Measurements from ENCODE around the gene MSANTD1.
"Not testable (repeated sequence)": the region's sequence is repeated elsewhere in the genome, so short reads cannot be mapped to it uniquely, and the experiment has no call there.

The MSANTD1 gene

GRCh38 chr4:3291411-3291968 is 42.5 kb downstream of the MSANTD1 start:
- DNase-seq = no peak

DNA sequence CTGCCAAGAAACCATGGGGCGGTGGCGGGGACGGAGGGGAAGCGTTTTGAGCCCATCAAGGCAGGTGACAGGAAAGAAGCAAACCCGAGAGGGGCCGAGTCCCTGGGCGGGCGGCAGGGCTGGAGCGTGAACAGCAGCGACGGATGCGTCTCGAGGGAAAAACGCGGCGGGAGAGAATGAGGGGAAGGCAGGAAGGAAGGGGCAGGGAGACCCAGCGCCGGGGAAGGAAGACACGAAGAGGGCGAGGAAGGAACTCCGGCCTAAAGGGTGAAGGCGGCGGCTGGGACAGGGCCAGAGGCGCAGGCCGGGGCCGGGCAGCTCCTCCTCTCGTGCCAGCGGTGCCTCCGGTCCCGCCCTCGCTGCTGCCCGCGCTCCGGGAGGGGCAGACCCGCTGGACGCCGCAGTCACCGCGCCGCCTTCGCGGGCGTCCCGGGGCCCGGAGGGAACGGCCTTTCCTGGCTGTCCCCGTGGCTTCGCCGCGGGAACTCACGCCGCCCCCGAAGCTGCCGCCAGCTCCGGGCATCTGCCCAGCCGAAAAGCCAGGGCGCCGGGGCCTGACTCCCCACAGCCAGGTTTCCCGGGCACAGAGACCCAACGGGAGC is 43.1 kb downstream of the MSANTD1 start:
- DNase-seq = peak; percentile 18 to 50

GRCh38 chr4:3292571-3293400 is 43.8 kb downstream of the MSANTD1 start, which contains the start of gene RGS12:
TSS of gene RGS12 (plus strand) at chr4:3293021. CDS start at chr4:3316171, 23,150 bp downstream.
- DNase-seq = peak; percentile 85 to 92

DNA sequence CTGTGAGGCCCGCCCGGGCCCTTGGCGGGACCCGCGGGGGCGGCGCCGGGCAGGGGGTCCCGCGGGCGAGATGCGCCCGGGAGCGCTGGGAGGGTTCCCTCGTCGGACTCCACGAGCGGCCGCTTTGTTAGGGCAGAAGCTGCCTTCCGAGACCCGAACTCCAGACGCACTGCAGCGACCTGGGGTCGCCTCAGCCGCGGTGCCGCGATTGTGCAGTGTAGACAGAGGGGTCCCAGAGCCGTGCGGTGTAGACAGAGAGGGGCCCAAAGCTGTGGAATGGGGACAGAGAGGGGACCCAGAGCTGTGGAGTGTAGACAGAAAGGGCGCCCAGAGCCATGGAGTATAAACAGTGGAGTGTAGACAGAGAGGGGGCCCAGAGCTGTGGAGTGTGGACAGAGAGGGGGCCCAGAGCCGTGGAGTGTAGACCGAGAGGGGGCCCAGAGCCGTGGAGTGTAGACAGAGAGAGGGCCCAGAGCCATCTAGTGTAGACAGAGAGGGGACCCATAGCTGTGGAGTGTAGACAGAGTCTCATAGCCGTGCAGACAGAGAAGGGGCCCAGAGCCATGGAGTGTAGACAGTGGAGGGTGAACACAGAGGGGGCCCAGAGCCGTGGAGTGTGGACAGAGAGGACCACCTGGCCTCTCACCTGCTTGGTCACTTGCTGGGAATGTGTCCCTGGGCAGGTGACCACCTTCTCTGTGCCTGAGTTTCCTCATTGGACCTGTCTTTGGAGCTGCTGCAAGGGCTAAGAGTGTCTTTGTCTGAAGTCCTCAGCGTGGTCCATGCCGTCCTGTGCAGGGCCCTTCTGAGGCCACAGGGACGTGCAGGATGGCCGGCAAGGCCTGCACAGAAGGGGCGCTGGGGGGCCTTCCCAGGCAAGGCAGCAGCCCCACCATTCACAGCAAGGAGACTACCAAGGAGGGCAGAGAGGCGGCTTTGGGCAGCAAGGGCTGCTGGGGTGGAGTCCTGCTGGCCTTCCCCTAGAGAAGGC is 44.7 kb downstream of the MSANTD1 start:
- DNase-seq = no peak

- no peak for DNase-seq
Measured at GRCh38 chr4:3294401-3295241, 45.7 kb downstream of the MSANTD1 start.

GRCh38 chr4:3295837-3296624 is 47.1 kb downstream of the MSANTD1 start:
- DNase-seq = no peak

DNA sequence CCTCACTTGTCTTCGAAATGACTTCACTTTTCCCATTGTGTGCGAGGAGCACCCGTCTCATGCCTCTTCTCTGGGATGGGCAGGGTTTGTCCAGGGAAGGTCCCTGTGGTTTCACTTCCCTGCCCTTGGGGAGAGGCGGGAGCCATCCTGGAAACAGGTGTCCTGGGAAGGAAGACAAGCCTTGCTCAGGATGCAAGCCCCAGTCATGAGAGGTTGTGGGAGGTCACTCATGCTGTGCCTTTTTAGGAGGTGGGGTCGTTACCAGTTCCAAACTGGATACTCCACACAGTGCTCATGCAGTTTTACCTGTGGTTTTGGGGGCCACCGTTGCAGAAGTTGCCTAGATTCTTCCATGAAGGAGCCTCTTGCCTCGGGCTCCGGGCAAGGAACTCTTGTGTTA is 47.7 kb downstream of the MSANTD1 start:
- DNase-seq = no peak

DNA sequence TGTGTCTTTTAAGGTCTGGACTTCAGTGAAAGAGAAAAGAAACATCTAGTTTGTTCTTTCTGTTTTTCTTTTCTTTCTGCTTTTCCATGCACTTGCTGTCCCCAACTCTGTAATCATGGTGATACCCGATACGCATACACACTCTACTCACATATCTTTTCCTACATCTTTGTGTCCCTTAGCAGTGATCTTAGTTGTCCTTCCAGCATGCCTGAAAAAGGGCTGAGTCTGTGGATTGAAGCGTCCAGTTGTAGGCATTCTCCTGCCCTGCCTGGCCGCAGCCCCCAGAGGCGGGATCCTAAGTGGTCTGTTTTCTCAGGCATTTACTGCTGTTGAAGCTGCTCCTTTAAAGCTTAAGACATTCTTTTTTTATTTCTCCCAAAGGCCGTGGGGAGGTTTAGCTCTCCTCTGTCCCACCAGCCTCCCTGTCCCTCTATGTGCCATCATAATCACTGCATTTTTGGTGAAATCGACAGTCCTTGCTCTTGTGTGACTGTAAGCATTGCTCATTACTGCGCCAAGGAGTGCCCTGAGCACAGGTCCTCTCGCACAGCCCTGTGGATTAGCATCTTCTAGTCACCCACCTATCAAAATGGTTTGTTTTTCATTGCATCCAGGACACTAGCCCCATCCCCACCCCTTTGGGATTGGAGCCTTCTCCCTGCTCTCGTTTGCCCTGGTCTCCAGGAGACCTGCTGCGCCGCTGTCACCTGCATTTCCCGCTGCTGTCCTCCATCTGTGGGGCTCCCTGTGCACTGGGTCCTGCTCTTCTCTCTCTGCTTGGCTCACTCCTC is 48.3 kb downstream of the MSANTD1 start:
- DNase-seq = no peak

GRCh38 chr4:3299122-3299975 is 50.4 kb downstream of the MSANTD1 start:
- no peak for DNase-seq

- DNase-seq = no peak
Measured at GRCh38 chr4:3299976-3300671, 51.2 kb downstream of the MSANTD1 start.

DNA sequence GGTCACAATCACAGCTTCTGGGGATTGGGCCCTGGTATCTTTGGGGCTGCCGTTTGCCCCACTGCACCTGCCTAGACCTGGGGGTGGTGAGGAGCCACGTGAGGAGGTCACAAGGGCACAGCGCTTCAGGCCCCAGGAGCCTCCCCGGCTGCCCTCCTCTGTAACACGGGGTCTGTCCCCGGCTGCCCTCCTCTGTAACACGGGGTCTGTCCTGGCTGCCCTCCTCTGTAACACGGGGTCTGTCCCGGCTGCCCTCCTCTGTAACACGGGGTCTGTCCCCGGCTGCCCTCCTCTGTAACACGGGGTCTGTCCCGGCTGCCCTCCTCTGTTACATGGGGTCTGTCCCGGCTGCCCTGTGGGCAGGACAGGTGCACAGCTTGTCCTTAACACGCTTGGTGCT is 51.9 kb downstream of the MSANTD1 start:
- DNase-seq = not testable (repeated sequence)

GRCh38 chr4:3301450-3302172 is 52.7 kb downstream of the MSANTD1 start:
- DNase-seq = peak in 1 of 2 donors; percentile 20

GRCh38 chr4:3302173-3302785 is 53.3 kb downstream of the MSANTD1 start:
- DNase-seq = peak in 1 of 2 donors; percentile 50

- DNase-seq = no peak
Measured at GRCh38 chr4:3302786-3303564, 54.0 kb downstream of the MSANTD1 start.

DNA sequence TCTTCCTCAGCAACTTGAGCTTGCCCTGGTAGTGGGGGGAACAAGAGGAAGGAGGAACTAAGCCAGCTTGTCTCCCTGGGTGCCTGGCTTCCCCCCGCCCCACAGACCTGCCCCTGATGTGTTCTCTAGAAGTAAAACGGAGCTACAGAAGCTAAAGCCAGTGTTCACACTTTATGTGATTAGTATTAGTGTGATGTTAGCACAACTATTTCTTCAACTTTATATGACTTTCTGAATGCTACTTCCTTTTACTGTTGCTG is 54.5 kb downstream of the MSANTD1 start:
- DNase-seq = no peak

GRCh38 chr4:3303923-3304710 is 55.2 kb downstream of the MSANTD1 start:
- no peak for DNase-seq

Data from inflammatory macrophage (primary cell).